ENCODE measurements around the gene PSMB5. TPM values are rescaled to one million over a fixed set of nuclear protein-coding genes. Genes with fewer than 3 reads are reported as not detected.

Gene PSMB5
- total and polyA plus RNA-seq, 7 experiments from 2014 or later: 19.2 to 74.2 (median 37.4) TPM

DNA sequence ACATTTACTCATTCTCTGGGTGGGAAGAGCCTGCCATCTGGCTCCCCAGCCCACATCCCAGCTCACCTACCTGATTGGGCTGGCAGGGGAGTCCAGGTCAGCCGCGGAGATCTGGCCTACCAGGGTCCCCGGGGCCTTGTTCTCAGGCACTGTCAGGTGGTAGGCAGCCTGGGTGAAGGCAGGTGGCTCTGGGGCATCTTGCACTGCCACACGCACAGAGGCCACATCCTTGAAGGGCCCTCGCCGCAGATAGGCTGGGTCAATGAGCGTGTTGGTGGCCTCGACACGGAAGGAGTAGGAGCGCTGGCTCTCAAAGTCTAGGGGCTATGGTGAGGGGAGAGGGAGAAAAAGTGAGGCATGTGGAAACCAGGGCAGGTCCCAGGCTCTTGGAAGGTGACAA is 18.7 kb upstream of the PSMB5 start:
- Mint-ChIP-seq H3K4me3 (no peak overlapping the region), H3K36me3 (peaks cover 0 to 3% (median 0%) of the 10 kb centered on the region in 5 donors), H3K9me3 (no peaks in the 10 kb centered on the region), H3K4me1 (peaks cover 13 to 27% (median 17%) of the 10 kb centered on the region in 7 donors), H3K27ac (peak overlapping the region in 1 of 9 donors; percentile 22), H3K27me3 (peaks cover 0 to 8% (median 0%) of the 10 kb centered on the region in 5 donors)
- ChIA-PET POLR2A (no interaction called here), CTCF (interaction anchor here (1.2 to 12.2 kb wide), 5 partner anchors 9 to 68 kb away, joined by 4 to 264 read pairs (median 8); partner anchors contain the start of gene AJUBA)
- DNase-seq: no peak
- ATAC-seq: no peak
- Histone ChIP-seq H3K27me3 (ENCODE audit: control insufficient read depth in 2 of 2, insufficient read depth in 2 of 2, low read length in 2 of 2) (no peaks in the 10 kb centered on the region), H3K4me1 (ENCODE audit: control insufficient read depth in 2 of 2, insufficient read depth in 2 of 2, low read length in 2 of 2) (peaks cover 7 to 9% of the 10 kb centered on the region in 2 donors), H3K9me3 (ENCODE audit: control insufficient read depth in 2 of 3, low read length in 3 of 3) (no peaks in the 10 kb centered on the region), H3K36me3 (ENCODE audit: control insufficient read depth in 2 of 3, insufficient read depth in 3 of 3, low read length in 3 of 3) (no peaks in the 10 kb centered on the region), H3K27ac (ENCODE audit: low read depth, low read length) (no peak overlapping the region), H3K4me3 (ENCODE audit: low read length) (no peak overlapping the region)
- intact Hi-C loops (cut with micrococcal nuclease): loop anchor here in 1 of 2 donors (10.0 kb wide), 1 partner anchor 229 kb away; the partner anchor contains the start of gene MRPL52

DNA sequence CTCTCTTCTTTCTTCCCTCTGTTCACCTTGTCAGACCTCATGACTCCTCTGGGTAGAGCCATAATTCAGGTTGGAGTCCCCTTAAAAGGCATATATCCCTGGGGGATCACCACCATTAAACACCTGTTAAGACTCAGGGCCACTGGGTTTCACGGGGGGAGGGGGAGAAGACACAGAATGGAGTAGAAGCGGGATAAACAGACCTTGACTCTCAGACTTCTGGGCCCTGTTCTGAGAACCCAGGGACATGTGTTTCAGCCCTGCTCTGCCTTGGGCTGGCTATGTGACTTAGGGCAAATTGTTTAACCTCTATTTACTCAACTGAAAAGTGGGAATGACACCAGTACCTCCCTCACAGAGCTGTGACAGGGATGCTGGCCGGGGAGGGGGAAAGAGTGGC is 18.0 kb upstream of the PSMB5 start:
- Mint-ChIP-seq H3K4me1 (peaks cover 8 to 21% (median 14%) of the 10 kb centered on the region in 7 donors), H3K9me3 (no peaks in the 10 kb centered on the region), H3K27me3 (peaks cover 0 to 8% (median 0%) of the 10 kb centered on the region in 5 donors), H3K36me3 (peaks cover 0 to 2% (median under 1%) of the 10 kb centered on the region in 5 donors), H3K4me3 (no peak overlapping the region), H3K27ac (peak overlapping the region in 1 of 9 donors; percentile 49)
- intact Hi-C loops (cut with micrococcal nuclease): loop anchor here in 1 of 2 donors (10.0 kb wide), 1 partner anchor 228 kb away; the partner anchor contains the start of gene MRPL52
- H3K27me3 ChIP-seq (ENCODE audit: control insufficient read depth in 2 of 2, insufficient read depth in 2 of 2, low read length in 2 of 2): no peaks in the 10 kb centered on the region
- no peaks in the 10 kb centered on the region for H3K9me3 ChIP-seq (ENCODE audit: control insufficient read depth in 2 of 3, low read length in 3 of 3)
- peaks cover 7 to 9% of the 10 kb centered on the region in 2 donors for H3K4me1 ChIP-seq (ENCODE audit: control insufficient read depth in 2 of 2, insufficient read depth in 2 of 2, low read length in 2 of 2)
- H3K36me3 ChIP-seq (ENCODE audit: control insufficient read depth in 2 of 3, insufficient read depth in 3 of 3, low read length in 3 of 3): no peaks in the 10 kb centered on the region
- ATAC-seq: no peak
- no peak for DNase-seq
- no peak overlapping the region for H3K27ac ChIP-seq (ENCODE audit: low read depth, low read length)
- POLR2A ChIA-PET: interaction anchor here (1.9 kb wide), 1 partner anchor 45 kb away, joined by 6 read pairs; no protein-coding TSS in a partner anchor
- CTCF ChIA-PET: interaction anchor here (1.2 to 12.2 kb wide), 4 partner anchors 10 to 67 kb away, joined by 4 to 264 read pairs (median 6); partner anchors contain the start of gene AJUBA
- no peak overlapping the region for H3K4me3 ChIP-seq (ENCODE audit: low read length)

DNA sequence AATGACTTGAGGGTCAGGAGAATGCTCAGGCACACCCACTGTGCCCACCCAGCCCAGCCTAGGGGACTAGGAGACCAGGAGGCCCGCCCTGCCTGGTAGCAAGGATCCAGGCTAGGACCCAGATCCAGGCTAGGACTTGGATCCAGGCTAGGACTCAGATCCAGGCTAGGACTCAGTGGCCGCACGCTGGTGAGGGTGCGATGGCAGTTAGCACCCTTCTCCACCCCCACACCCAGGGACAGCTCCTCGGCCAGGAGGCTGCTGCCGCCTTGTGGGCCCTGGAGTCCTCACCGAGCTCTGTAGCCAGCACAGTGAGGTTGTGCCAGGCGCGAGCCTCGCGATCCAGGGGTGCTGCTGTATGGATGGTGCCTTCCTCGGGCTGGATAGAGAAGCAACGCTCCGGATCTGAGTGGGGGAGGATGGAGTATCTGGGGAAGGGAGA is 17.5 kb upstream of the PSMB5 start:
- H3K27me3 Mint-ChIP-seq: peaks cover 0 to 11% (median 0%) of the 10 kb centered on the region in 5 donors
- POLR2A ChIA-PET: interaction anchor here (1.9 kb wide), 1 partner anchor 45 kb away, joined by 6 read pairs; no protein-coding TSS in a partner anchor
- peaks cover 8 to 21% (median 14%) of the 10 kb centered on the region in 7 donors for H3K4me1 Mint-ChIP-seq
- no peaks in the 10 kb centered on the region for H3K27me3 ChIP-seq (ENCODE audit: control insufficient read depth in 2 of 2, insufficient read depth in 2 of 2, low read length in 2 of 2)
- H3K27ac ChIP-seq (ENCODE audit: low read depth, low read length): no peak overlapping the region
- no peak for DNase-seq
- H3K4me3 Mint-ChIP-seq: no peak overlapping the region
- no peak for ATAC-seq
- CTCF ChIA-PET: interaction anchor here (1.9 to 12.2 kb wide), 2 partner anchors 66 to 67 kb away, joined by 5 to 264 read pairs; partner anchors contain the start of gene AJUBA
- peaks cover 7 to 9% of the 10 kb centered on the region in 2 donors for H3K4me1 ChIP-seq (ENCODE audit: control insufficient read depth in 2 of 2, insufficient read depth in 2 of 2, low read length in 2 of 2)
- intact Hi-C loops (cut with micrococcal nuclease): loop anchor here in 1 of 2 donors (10.0 kb wide), 1 partner anchor 227 kb away; the partner anchor contains the start of gene MRPL52
- H3K9me3 Mint-ChIP-seq: peaks cover 0 to 3% (median 0%) of the 10 kb centered on the region in 11 donors
- H3K36me3 ChIP-seq (ENCODE audit: control insufficient read depth in 2 of 3, insufficient read depth in 3 of 3, low read length in 3 of 3): no peaks in the 10 kb centered on the region
- peaks cover 0 to 4% (median 4%) of the 10 kb centered on the region in 5 donors for H3K36me3 Mint-ChIP-seq
- H3K9me3 ChIP-seq (ENCODE audit: control insufficient read depth in 2 of 3, low read length in 3 of 3): no peaks in the 10 kb centered on the region
- H3K4me3 ChIP-seq (ENCODE audit: low read length): no peak overlapping the region
- no peak overlapping the region for H3K27ac Mint-ChIP-seq

DNA sequence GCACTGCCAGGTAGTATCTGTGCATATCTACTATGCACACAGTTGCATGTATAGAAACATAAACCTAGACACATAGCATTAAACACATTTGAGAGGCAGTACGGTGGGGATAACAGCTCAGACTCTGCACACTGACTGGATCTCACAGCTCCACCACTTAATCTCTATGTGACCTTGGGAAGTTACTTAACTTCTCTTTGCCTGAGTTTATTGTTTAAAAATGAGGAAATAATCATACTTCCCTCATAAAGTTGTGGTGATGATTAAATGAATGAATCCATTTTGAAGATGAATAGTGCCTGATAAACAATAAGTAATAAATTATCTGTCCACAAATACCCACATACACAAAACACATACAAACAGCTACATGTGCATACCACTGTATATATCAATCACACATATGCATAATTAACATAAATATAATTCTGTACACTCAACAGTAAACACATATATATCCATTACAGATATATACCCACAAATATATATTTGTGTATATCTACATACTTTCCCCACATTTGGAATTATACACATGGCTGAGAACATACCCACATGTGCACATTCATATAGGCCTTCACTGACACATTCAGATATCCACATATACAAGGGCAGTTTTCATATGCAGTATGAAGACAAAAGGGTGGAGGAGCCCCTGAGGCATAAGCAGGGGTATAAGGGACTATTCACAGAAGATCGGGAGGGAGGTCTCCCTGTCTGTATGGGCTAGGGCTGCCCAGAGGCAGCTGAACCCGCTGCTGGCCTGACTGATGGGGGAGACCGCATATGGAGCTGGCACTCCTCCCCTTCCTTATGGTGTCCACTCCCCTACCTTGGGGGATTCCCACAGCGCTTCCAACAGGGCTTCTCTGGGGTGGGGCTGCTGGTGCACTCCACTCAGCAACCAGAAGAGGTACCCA is 16.7 kb upstream of the PSMB5 start:
- POLR2A ChIA-PET: interaction anchor here (0.8 to 1.9 kb wide), 2 partner anchors 44 to 71 kb away, joined by 3 to 6 read pairs; no protein-coding TSS in a partner anchor
- H3K27ac Mint-ChIP-seq: no peak overlapping the region

DNA sequence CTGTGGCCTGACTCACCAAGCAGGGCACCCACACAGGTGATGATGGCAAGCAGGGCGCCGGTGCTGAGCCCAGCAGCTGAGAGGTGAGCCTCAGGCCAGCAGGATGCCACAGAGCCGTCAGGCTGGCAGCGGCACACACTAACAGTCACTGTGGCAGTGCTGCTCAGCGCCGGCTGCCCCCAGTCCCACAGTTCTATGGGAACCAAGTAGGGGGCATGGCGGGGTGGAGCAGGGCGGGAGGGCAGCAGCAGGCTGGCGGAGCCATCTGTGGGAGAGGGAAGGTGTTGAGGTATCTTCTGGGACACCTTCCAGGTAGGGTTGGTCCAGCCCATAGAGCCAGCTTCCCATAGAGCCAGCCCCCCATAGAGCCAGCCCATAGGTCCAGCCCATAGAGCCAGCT is 14.3 kb upstream of the PSMB5 start:
- no peak overlapping the region for H3K27ac Mint-ChIP-seq
- H3K27me3 ChIP-seq (ENCODE audit: control insufficient read depth in 2 of 2, insufficient read depth in 2 of 2, low read length in 2 of 2): no peaks in the 10 kb centered on the region
- H3K9me3 Mint-ChIP-seq: peaks cover 0 to 3% (median 0%) of the 10 kb centered on the region in 11 donors
- POLR2A ChIA-PET: interaction anchor here (0.6 to 1.0 kb wide), 2 partner anchors 10 to 18 kb away, joined by 3 read pairs; no protein-coding TSS in a partner anchor
- ATAC-seq (no peak), DNase-seq (no peak)
- H3K4me1 ChIP-seq (ENCODE audit: control insufficient read depth in 2 of 2, insufficient read depth in 2 of 2, low read length in 2 of 2): no peaks in the 10 kb centered on the region
- H3K36me3 ChIP-seq (ENCODE audit: control insufficient read depth in 2 of 3, insufficient read depth in 3 of 3, low read length in 3 of 3): no peaks in the 10 kb centered on the region
- intact Hi-C loops (cut with micrococcal nuclease): no loop called here
- no peak overlapping the region for H3K27ac ChIP-seq (ENCODE audit: low read depth, low read length)
- CTCF ChIA-PET: interaction anchor here (2.1 kb wide), 1 partner anchor 55 kb away, joined by 10 read pairs; no protein-coding TSS in a partner anchor
- peaks cover 0 to 4% (median 4%) of the 10 kb centered on the region in 5 donors for H3K36me3 Mint-ChIP-seq
- no peak overlapping the region for H3K4me3 Mint-ChIP-seq
- H3K9me3 ChIP-seq (ENCODE audit: control insufficient read depth in 2 of 3, low read length in 3 of 3): no peaks in the 10 kb centered on the region
- peaks cover 0 to 5% (median 0%) of the 10 kb centered on the region in 5 donors for H3K27me3 Mint-ChIP-seq
- peaks cover 0 to 9% (median 0%) of the 10 kb centered on the region in 7 donors for H3K4me1 Mint-ChIP-seq
- no peak overlapping the region for H3K4me3 ChIP-seq (ENCODE audit: low read length)

More for the DNA sequence above, 16.7 kb upstream of the PSMB5 start:
- no peak overlapping the region for H3K4me3 ChIP-seq (ENCODE audit: low read length)
- DNase-seq (no peak), ATAC-seq (no peak)
- no peak overlapping the region for H3K4me3 Mint-ChIP-seq
- H3K27me3 Mint-ChIP-seq: peaks cover 0 to 7% (median 0%) of the 10 kb centered on the region in 5 donors
- no peaks in the 10 kb centered on the region for H3K9me3 ChIP-seq (ENCODE audit: control insufficient read depth in 2 of 3, low read length in 3 of 3)
- CTCF ChIA-PET: interaction anchor here (0.6 to 1.9 kb wide), 4 partner anchors 9 to 65 kb away, joined by 3 to 5 read pairs (median 4); no protein-coding TSS in a partner anchor
- no peaks in the 10 kb centered on the region for H3K27me3 ChIP-seq (ENCODE audit: control insufficient read depth in 2 of 2, insufficient read depth in 2 of 2, low read length in 2 of 2)
- no peaks in the 10 kb centered on the region for H3K36me3 ChIP-seq (ENCODE audit: control insufficient read depth in 2 of 3, insufficient read depth in 3 of 3, low read length in 3 of 3)
- peaks cover 4 to 15% (median 7%) of the 10 kb centered on the region in 7 donors for H3K4me1 Mint-ChIP-seq
- H3K9me3 Mint-ChIP-seq: peaks cover 0 to 3% (median 0%) of the 10 kb centered on the region in 11 donors
- H3K36me3 Mint-ChIP-seq: peaks cover 0 to 4% (median 4%) of the 10 kb centered on the region in 5 donors
- no peak overlapping the region for H3K27ac ChIP-seq (ENCODE audit: low read depth, low read length)
- peaks cover 2% of the 10 kb centered on the region in 2 donors for H3K4me1 ChIP-seq (ENCODE audit: control insufficient read depth in 2 of 2, insufficient read depth in 2 of 2, low read length in 2 of 2)
- intact Hi-C loops (cut with micrococcal nuclease): loop anchor here in 1 of 2 donors (10.0 kb wide), 1 partner anchor 227 kb away; the partner anchor contains the start of gene MRPL52
